ENCODE data around the gene SYT1.
A peak's percentile ranks its signal among the peaks of the same experiment; 100 is the strongest.

The SYT1 gene

DNA sequence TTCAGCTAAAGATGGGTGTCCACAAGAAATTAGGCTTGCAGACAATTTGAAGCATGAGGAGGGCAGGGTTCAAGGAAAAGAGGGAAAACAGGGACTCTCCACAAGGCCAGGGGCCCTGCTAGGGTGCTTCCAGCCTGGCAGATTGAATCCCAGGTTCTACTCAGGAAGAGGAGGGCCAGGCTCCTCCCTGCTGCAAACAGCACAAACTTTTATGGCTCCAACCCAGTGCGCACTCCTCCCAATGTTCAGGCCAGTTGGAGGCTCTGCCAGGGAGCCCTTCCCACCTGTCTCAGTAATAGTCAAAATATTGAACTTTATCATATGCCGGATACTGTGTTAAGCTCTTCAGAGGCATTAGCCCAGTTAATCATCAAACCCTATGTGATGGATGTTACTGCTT, 244.4 kb downstream of the SYT1 start:
- DNase-seq, result no peak
- in situ Hi-C loops (cut with MboI; ENCODE audit: low pct_unique_long_range_greater_than_20kb, low sequenced_read_pairs), result no loop called here

DNA sequence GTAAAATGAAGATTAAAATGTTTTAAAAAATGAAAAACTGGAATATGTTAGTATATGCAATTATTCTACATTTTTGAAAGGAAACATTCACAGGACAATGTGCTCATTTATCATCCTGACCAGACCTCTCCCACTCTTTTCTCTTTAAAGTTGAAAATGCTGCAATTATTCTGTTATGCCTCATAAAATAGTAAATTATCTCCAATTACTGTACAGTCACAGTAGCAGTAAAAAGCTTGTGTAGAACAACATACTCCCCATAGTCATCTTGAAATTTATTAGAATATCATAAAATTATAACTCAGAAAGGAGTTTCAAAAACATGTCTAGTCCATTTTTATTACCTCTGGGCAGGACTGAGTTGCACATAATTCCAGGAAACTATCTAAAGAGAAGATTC, 250.3 kb downstream of the SYT1 start:
- DNase-seq, result no peak
- in situ Hi-C loops (cut with MboI; ENCODE audit: low pct_unique_long_range_greater_than_20kb, low sequenced_read_pairs), result no loop called here

DNA sequence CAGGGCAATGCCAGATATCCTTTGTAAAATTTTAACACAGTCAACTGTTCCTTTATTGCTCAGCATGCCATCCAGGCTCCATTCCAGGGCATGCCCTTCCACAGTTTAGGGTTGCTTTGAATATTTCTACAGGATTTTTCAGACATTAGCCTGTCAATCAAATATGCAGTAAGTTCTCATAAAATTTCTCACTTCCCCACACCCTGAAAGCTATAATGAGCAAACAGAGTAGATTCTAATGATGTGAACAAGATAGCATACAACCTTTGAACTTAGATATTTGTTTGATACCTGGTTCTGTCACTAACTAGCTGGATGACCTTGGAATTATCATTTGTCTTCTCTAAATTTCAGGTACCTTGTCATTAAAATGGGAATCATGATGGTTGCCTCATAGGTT, 251.2 kb downstream of the SYT1 start:
- DNase-seq, result no peak
- in situ Hi-C loops (cut with MboI; ENCODE audit: low pct_unique_long_range_greater_than_20kb, low sequenced_read_pairs), result no loop called here

DNA sequence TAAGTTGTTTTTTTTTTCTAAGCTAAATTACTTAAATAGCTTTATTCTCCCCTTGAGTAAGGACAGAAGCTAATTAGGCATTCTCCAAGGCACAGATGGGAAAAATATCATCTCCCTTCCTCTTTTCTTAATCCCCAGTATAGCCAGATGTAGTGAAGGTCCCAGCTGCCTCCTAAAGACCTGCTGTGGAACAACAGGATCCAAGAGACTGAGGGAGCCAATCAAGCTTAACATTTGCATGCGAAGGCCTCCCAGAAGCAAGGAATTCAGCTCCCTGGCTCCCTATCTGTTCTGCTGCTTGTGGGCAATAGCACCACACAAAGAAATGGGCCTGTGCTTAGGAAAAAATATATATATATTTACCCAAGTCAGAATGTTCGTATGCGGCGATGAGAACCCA, 255.2 kb downstream of the SYT1 start:
- in situ Hi-C loops (cut with MboI; ENCODE audit: low pct_unique_long_range_greater_than_20kb, low sequenced_read_pairs), result no loop called here
- peak; percentile 1 for DNase-seq

DNA sequence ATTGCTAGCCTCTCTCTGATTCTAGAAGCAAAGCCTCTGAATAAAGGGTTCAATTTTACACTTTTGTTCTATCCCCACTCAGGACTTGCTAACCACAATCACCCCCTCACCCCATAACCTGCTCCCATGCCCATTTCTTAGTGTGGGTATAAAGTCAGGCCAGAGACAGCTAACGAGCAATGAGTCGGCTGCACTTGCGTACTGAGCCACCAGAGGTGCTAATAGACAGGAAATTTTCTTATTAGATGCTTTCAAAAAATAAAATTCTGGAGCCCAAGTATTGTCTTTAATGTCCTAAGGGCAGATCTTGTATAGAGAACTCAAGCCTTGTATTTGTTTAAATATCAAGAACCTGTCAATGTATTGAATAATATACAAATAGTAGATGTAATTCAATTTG, 256.9 kb downstream of the SYT1 start:
- in situ Hi-C loops (cut with MboI; ENCODE audit: low pct_unique_long_range_greater_than_20kb, low sequenced_read_pairs), result no loop called here
- no peak for DNase-seq

DNA sequence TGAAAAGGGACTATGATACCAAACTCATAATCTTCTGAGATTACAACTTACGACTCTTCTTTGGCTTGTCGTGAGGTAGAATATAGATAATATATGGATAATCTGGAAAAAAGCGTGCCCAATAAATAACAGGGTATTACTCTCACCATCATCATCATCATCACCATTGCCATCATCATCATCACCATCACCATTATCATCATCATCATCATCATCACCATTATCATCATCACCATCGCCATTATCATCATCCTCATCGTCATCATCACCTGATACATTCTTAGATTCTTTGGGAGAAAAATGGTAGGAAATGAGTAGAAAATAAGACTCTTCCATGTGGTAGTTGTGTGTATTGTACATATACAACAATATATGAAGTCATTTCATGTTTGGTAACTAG, 259.8 kb downstream of the SYT1 start:
- in situ Hi-C loops (cut with MboI; ENCODE audit: low pct_unique_long_range_greater_than_20kb, low sequenced_read_pairs), result no loop called here
- DNase-seq, result no peak

DNA sequence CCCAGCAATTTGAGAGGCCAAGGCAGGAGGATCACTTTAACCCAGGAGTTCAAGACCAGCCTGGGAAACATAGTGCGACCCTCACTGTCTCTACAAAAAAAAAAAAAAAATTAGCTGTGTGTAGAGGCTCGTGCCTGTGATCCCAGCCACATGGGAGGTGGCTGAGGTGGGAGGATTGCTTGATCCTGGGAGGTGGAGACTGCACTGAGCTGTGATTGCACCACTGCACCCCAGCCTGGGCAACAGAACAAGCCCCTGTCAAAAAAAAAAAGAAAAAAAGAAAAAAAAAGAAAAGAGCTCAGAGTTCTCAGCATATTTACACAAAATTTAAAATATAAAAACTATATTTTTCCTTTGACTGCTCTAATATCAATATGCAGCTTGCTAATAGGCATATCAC, 260.8 kb downstream of the SYT1 start:
- in situ Hi-C loops (cut with MboI; ENCODE audit: low pct_unique_long_range_greater_than_20kb, low sequenced_read_pairs), result no loop called here
- DNase-seq, result no peak

DNA sequence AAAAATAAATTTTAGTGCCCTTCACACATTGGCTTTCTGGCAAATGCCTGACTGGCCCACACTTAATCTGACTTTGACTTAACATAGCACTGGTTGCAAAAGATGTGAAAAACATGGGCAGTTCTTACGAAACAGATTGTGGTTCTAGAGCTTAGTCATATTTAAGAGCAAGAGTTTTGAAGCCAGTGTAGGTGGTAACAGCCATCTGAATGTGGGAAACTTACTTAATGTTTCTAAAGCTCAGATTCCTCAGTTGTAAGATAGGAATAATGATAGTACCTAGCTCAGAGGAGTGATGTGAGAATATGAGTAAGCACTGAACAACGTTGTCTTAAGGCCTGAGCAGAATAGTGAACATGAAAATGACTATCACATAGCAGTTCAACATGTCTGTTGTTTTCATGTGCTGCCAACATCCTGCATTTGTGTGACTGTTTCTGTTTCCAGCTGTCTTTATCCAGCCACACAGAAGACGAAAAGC, 262.7 kb downstream of the SYT1 start:
- in situ Hi-C loops (cut with MboI; ENCODE audit: low pct_unique_long_range_greater_than_20kb, low sequenced_read_pairs), result no loop called here
- DNase-seq, result no peak

DNA sequence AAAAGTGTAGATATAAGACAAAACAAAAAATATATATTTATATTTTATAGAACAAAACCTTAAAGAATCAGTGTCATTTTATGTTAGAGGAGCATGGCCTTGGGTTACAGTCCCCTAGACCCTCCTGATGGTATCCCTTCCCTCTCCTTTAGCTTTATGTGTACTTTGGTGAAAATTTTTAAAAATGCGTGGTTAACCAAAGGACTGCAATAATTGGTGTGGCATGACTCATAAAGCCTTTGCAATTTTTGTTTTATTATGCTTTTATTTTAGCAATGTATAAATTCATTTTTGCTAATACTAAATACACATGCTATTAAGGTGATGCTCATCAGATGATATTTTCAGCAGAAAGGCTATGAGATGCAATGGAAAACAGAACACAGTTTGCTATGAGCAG, 264.4 kb downstream of the SYT1 start:
- in situ Hi-C loops (cut with MboI; ENCODE audit: low pct_unique_long_range_greater_than_20kb, low sequenced_read_pairs), result no loop called here
- no peak for DNase-seq

DNA sequence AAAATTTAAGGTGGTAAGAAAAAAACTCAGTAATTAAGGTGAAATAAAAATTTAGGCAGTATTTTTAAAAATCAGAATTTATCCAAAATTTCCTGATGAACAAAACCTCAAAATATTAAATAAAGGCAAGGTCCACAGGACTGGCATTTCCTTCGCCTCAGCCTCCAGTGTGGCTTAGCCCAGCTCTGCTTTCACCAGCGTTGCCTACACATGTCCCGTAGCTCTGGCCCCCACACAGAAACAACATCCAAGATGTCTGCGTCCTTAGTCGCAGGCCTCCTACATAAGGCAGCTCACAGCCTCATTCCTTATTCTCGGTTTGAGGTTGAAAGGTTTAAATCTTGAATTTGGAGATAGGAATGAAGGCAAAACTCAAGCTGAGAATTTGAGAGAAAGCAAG, 274.3 kb downstream of the SYT1 start:
- in situ Hi-C loops (cut with MboI; ENCODE audit: low pct_unique_long_range_greater_than_20kb, low sequenced_read_pairs), result no loop called here
- no peak for DNase-seq

DNA sequence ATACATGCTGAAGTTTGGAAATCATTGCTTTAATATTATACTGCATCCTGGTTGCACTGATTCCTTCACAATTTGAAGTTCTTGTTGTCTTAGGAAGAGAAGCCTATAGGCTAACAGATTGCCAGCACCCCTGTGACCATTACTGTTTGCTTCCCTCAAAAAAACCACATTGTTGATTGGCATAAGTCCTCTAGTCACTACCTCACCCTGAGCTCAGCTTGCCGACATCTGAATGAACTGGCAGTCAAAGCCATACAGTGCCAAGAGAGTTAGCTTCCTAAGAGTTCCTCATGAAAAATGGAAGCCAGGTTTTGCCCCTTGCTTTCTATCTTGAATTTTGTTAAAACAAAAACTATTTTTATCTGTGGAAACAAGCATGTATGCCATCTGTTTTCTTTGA, 276.1 kb downstream of the SYT1 start:
- in situ Hi-C loops (cut with MboI; ENCODE audit: low pct_unique_long_range_greater_than_20kb, low sequenced_read_pairs), result no loop called here
- DNase-seq, result no peak

DNA sequence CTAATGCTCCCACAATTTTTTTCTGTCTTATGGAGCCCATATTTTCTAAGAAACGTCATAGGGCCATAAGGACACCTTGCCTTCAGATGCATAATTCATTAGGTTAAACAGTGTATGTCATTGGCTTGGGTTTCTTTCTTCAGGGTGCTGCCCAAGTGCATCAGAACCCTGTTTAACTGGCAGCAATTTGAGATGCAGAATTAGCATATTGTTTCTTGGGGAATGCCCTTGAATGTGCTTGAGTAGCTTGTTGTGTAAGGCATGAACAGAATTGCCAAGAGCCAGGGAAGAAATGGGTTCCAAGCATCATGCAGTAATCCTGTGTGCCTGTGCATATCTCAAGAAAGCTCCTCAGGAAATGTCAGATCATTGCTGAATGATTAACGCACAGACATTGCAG, 277.2 kb downstream of the SYT1 start:
- no peak for DNase-seq
- in situ Hi-C loops (cut with MboI; ENCODE audit: low pct_unique_long_range_greater_than_20kb, low sequenced_read_pairs), result no loop called here

DNA sequence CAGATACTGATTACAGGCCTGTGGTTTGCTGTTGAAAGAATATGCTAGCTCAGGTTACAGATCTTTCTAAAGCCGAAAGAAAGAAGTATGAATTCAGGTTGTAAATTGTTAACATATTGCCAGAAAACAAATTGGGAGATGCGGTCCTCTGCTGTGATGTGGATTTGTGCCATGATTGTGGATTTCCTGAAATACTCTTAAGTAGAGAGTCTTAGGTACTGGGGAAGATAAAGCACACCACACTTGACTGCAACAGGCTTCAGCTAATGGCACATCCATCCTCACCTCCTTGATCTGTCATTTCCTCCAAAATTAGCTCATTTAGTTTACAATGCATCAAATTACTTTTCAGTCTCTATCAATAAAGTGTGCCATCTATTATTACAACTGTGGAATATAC, 279.2 kb downstream of the SYT1 start:
- DNase-seq, result no peak
- in situ Hi-C loops (cut with MboI; ENCODE audit: low pct_unique_long_range_greater_than_20kb, low sequenced_read_pairs), result no loop called here

DNA sequence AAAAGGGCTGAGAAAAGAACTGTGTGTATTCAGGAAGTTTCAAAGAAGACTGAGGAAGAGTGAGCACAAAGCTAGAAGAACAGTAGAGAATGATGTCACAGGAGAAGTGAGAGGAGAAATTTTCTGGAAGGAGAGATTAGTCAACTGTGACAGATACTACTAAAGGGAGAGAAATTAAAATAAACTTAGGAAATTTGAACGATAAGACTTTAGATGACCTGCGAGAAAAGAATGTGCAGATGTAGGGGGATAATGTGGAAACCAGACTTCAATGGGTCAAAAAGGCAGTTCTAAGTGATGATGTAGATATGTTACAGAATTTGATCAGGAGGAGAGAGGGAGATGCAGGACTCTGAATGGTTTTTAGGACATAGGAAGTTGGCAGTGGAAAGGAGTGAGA, 287.4 kb downstream of the SYT1 start:
- in situ Hi-C loops (cut with MboI; ENCODE audit: low pct_unique_long_range_greater_than_20kb, low sequenced_read_pairs), result no loop called here
- DNase-seq, result no peak

DNA sequence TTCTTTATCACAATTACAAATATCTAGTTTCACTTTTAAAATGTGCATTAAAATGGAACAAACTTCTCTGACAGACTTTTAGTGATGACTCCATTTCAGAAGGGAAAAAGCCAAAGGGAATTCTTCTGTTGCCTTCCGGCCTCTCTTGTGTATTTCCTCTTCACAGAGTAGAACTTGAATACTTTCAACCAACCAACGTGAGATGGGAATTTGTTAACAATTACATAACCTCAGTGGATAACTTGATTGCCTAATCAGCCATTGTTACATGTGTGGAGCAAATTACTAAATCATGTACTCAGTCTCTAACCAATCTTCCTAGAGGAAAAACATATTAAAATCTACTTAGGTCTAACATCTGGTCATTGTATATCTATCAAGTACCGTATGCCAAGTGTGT, 291.1 kb downstream of the SYT1 start:
- no peak for DNase-seq
- in situ Hi-C loops (cut with MboI; ENCODE audit: low pct_unique_long_range_greater_than_20kb, low sequenced_read_pairs), result no loop called here

DNA sequence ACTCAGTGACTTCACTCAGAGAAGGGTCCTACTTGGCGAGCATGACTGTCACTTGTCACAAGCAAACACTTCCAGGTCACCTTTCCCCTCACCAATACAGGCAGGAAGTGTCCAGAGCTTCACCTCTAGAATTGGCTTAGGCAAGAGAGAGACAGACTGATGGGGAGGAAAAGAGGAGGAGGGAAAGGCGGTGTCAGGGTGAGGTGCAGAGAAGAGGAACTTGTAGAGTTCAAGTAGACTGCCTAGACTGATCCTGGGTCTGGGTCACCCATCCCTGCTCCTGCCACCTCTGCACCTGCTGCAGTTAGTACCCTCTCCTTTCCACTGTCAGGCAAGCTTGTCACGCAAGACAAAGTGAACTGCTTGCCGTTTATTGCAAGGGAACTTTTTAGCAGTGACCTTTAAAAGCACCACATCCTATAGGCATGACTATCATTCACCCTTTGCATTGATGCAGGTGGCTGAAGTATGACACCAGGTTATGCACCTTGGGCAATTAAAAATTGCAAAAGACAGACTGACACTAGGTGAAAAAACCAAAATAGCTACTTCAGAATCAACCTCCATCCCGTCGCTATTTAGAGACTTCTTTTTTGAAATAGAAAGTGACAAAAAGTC, 292.4 kb downstream of the SYT1 start:
- DNase-seq, result no peak
- in situ Hi-C loops (cut with MboI; ENCODE audit: low pct_unique_long_range_greater_than_20kb, low sequenced_read_pairs), result no loop called here

DNA sequence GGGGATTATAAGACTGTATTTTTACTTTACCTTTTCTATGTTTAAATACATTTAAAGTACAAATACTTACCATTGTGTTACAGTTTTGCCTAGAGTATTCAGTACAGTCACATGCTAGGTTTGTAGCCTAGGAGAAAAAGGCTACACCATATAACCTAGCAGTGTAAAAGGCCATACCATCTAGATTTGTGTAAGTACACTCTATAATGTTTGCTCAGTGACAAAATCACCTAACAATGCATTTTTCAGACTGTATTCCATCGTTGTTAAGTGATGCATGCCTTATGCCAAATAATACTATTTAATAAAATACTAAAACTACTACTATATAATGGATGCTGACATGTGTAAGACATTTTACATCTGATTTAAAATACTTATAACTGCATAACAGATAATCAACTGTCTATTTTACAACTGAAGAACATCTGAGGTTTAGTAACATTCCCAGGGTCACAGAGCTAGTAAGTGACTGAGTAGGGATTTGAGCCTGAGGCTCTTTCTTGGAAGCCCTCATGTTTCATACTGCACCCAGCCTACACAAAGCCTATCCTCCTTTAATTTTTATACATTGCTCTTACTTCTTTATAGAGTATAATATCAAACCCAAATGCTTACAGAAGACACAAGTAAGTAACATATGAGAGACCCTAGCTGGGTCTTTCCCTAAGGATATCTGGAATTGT, 296.8 kb downstream of the SYT1 start:
- in situ Hi-C loops (cut with MboI; ENCODE audit: low pct_unique_long_range_greater_than_20kb, low sequenced_read_pairs), result no loop called here
- DNase-seq, result no peak

DNA sequence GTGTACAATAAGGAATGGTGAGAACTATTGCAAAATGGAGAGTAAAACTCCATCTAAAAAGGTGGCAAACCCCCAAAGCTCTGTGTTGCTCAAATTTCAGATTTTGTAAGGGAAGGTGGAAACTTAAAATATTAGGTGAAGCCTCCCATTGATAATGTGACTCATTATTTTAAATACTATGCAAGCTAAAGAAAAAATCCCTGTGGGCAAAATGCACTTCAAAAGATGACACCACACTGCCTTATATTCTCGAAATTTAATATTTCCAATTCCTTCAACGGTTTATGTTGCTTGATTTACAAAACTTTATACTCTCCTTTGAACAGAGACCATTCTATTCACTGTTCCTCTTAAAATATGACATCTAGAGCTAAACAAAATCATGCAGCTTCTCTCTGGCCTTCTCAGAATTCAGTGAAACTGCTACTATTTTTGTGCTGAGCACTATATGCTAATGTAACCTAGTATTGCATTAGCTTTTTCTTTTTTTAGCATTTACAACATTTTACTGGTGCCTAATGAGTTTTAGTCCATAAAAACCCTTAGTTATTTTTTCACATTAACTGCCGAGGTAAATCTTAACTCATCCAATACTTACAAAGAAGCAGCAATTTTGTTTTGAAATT, 297.7 kb downstream of the SYT1 start:
- in situ Hi-C loops (cut with MboI; ENCODE audit: low pct_unique_long_range_greater_than_20kb, low sequenced_read_pairs), result no loop called here
- no peak for DNase-seq

DNA sequence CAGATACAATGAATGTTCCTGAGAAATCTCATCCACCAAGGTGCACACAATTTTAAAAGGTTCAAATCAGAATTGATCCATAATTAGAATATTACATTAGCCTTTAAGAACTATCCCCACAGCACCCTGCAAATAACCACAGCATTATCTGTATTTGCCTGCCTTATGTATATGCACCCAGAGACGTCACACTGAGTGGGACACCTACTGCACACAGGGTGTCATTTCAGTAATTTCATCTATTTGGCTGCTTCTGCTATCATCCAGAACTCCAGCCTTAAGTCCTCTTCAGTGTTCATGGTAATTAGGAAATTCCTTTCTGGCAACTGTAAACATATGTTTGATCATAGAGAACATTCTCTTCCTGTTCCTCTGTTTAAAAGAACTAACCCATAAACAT, 298.4 kb downstream of the SYT1 start:
- DNase-seq, result no peak
- in situ Hi-C loops (cut with MboI; ENCODE audit: low pct_unique_long_range_greater_than_20kb, low sequenced_read_pairs), result no loop called here

DNA sequence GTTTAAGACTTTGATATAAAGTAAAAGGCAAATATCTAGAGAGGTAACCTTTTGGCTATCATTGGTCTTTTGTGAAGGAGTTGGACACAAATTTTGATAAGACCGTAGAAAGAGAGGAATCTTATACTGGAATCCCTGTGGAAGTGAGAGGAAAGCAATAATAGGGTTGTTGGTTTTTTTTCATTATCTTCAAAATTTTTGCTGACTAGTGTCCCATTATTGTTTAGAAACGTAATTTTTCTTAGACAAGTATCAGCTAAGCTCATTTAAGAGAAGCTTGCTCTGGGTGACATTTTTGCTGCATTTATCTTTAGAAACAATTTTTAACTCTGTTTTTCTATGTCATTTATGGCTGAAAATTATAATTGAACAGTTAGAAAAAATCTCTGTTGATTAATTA, 300.3 kb downstream of the SYT1 start:
- in situ Hi-C loops (cut with MboI; ENCODE audit: low pct_unique_long_range_greater_than_20kb, low sequenced_read_pairs), result no loop called here

DNA sequence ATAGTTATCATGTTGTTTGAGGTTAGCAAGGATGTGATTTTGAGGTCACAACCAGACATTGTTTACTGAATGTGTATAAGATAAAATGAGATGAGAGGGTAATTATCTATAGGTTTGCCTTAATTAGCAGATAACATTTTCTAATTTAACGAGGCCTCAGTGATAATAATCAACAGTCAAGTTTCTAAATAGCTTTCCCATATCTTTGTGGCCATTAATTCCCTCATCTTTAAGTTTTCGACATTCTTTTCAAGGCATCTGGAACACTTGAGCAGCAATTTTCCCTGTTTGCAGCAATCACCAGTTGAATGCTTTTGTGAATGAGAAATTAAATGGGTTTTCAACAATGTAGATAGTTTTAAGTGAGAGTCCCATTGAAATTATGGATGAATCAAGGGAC, 304.1 kb downstream of the SYT1 start:
- no peak for DNase-seq
- in situ Hi-C loops (cut with MboI; ENCODE audit: low pct_unique_long_range_greater_than_20kb, low sequenced_read_pairs), result no loop called here

More for the DNA sequence above, 300.3 kb downstream of the SYT1 start:
- no peak for DNase-seq

Measured in KBM-7 (cell line).